GM23338 (cell line): ENCODE results near the gene MIPEP. TPM values are rescaled to one million over a fixed set of nuclear protein-coding genes. Genes with fewer than 3 reads are reported as not detected.

Experiments
- ATAC-seq: fragments of 200-7000 bp; cut with Tn5 transposase; 3 replicates; pipeline ENCODE4 v1.9.1; 2020
- DNase-seq: peaks from one replicate; pipeline ENCODE4 v3.0.0-alpha.2; 2015; ENCODE audit warnings: low spot score
- H2AFZ ChIP-seq: fragments of 200-600 bp; sonication (generic); 2 replicates; pipeline ENCODE4 v1.8.0; 2016; ENCODE audit warnings: antibody characterized with exemption, mild to moderate bottlenecking, moderate library complexity
- H3F3A ChIP-seq: fragments of 200-600 bp; sonication (generic); replicated peaks from 2 replicates; pipeline ENCODE4 v1.8.0; 2017; ENCODE audit warnings: antibody characterized with exemption, mixed run types, low read depth
- H3K27ac ChIP-seq: fragments of 200-600 bp; sonication (generic); 2 replicates; pipeline ENCODE4 v1.6.1; 2016; ENCODE audit warnings: low read depth
- H3K27me3 ChIP-seq: fragments of 200-600 bp; sonication (generic); 2 replicates; pipeline ENCODE4 v1.8.0; 2016; ENCODE audit warnings: mild to moderate bottlenecking, mixed run types, moderate library complexity; ENCODE audit not compliant: insufficient read depth
- H3K36me3 ChIP-seq: fragments of 200-600 bp; sonication (generic); 2 replicates; pipeline ENCODE4 v1.8.0; 2016; ENCODE audit warnings: mild to moderate bottlenecking; ENCODE audit not compliant: insufficient read depth
- H3K4me1 ChIP-seq: fragments of 200-600 bp; sonication (generic); 2 replicates; pipeline ENCODE4 v1.8.0; 2016; ENCODE audit warnings: mild to moderate bottlenecking, moderate library complexity; ENCODE audit not compliant: insufficient read depth
- H3K4me2 ChIP-seq: fragments of 200-600 bp; sonication (generic); 2 replicates; pipeline ENCODE4 v1.7.1; 2017; ENCODE audit warnings: mixed run types
- H3K4me3 ChIP-seq: fragments of 200-600 bp; sonication (generic); 2 replicates; pipeline ENCODE4 v1.6.1; 2016; ENCODE audit warnings: mixed run types
- H3K79me2 ChIP-seq: fragments of 200-600 bp; sonication (generic); replicated peaks from 2 replicates; pipeline ENCODE4 v1.8.0; 2017; ENCODE audit warnings: mild to moderate bottlenecking; ENCODE audit not compliant: insufficient read depth
- H3K9me2 ChIP-seq: fragments of 200-600 bp; sonication (generic); 2 replicates; pipeline ENCODE4 v1.8.0; 2017; ENCODE audit not compliant: insufficient read depth
- H4K20me1 ChIP-seq: fragments of 200-600 bp; sonication (generic); replicated peaks from 2 replicates; pipeline ENCODE4 v1.8.0; 2017; ENCODE audit warnings: mild to moderate bottlenecking; ENCODE audit not compliant: insufficient read depth
- H3K27ac Mint-ChIP-seq: 2 replicates; pipeline ENCODE4 v1.8.0; 2020; ENCODE audit warnings: inconsistent platforms, mild to moderate bottlenecking, moderate library complexity, mixed read lengths
- H3K27me3 Mint-ChIP-seq: 3 replicates; pipeline ENCODE4 v1.8.0; 2022; ENCODE audit warnings: low read depth, mild to moderate bottlenecking, moderate library complexity, mixed read lengths, inconsistent platforms; ENCODE audit not compliant: insufficient read depth, poor library complexity
- H3K36me3 Mint-ChIP-seq: 3 replicates; pipeline ENCODE4 v1.8.0; 2021; ENCODE audit warnings: low read depth, mild to moderate bottlenecking, inconsistent platforms, moderate library complexity, mixed read lengths
- H3K4me1 Mint-ChIP-seq: 3 replicates; pipeline ENCODE4 v1.8.0; 2020; ENCODE audit warnings: mild to moderate bottlenecking, inconsistent platforms, mixed read lengths
- H3K4me3 Mint-ChIP-seq: 3 replicates; pipeline ENCODE4 v1.8.0; 2021; ENCODE audit warnings: moderate library complexity, mild to moderate bottlenecking, inconsistent platforms, mixed read lengths
- H3K9me3 Mint-ChIP-seq: 3 replicates; pipeline ENCODE4 v1.8.0; 2020; ENCODE audit warnings: moderate library complexity, mild to moderate bottlenecking, inconsistent platforms, mixed read lengths
- CREB1 ChIP-seq: fragments of 250-450 bp; sonication (Bioruptor Pico); IDR thresholded peaks from 2 replicates; pipeline ENCODE4 v1.5.0; 2020; ENCODE audit warnings: low read depth, mild to moderate bottlenecking, moderate library complexity
- ETS1 ChIP-seq: IDR thresholded peaks from 2 replicates; pipeline ENCODE4 v1.6.1; 2016; ENCODE audit warnings: antibody characterized with exemption
- EZH2 ChIP-seq: fragments of 200-600 bp; sonication (generic); IDR thresholded peaks from one replicate; pipeline ENCODE4 v1.8.0; 2017; ENCODE audit warnings: antibody characterized with exemption, mild to moderate bottlenecking, low read depth; ENCODE audit not compliant: unreplicated experiment
- EZH2phosphoT487 ChIP-seq: fragments of 200-600 bp; sonication (generic); IDR thresholded peaks from one replicate; pipeline ENCODE4 v1.8.1; 2018; ENCODE audit warnings: antibody characterized with exemption; ENCODE audit not compliant: unreplicated experiment
- JUNB ChIP-seq: IDR thresholded peaks from one replicate; pipeline ENCODE4 v1.6.1; 2016; ENCODE audit warnings: antibody characterized with exemption; ENCODE audit not compliant: unreplicated experiment
- NANOG ChIP-seq: IDR thresholded peaks from 2 replicates; pipeline ENCODE4 v1.6.1; 2016; ENCODE audit warnings: antibody characterized with exemption, borderline replicate concordance
- POLR2AphosphoS5 ChIP-seq: IDR thresholded peaks from 2 replicates; pipeline ENCODE4 v1.6.1; 2016; ENCODE audit warnings: antibody characterized with exemption, low read depth
- STAT1 ChIP-seq: IDR thresholded peaks from one replicate; pipeline ENCODE4 v1.6.1; 2016; ENCODE audit warnings: antibody characterized with exemption; ENCODE audit not compliant: unreplicated experiment
- ZNF114 ChIP-seq: fragments of 250-450 bp; sonication (Bioruptor Pico); IDR thresholded peaks from 2 replicates; pipeline ENCODE4 v1.5.0; 2020; ENCODE audit warnings: mild to moderate bottlenecking, moderate library complexity
- ZNF331 ChIP-seq: fragments of 250-450 bp; sonication (Bioruptor Pico); IDR thresholded peaks from 2 replicates; pipeline ENCODE4 v1.5.0; 2020; ENCODE audit warnings: low read depth, mild to moderate bottlenecking, moderate library complexity
- polyA plus RNA-seq: library from polyadenylated mRNA; unstranded; fragments of >200 nt; fragmentation: Nextera tagmentation; extraction: Ambion mirVana; gene quantifications from 2 replicates; pipeline ENCODE4 v1.2.1, GENCODE V29; 2016
- total RNA-seq: library from RNA; depleted of rRNA; stranded (reverse); fragments of >200 nt; shearing (Covaris generic); gene quantifications from 2 replicates; pipeline ENCODE4 v1.2.3, GENCODE V29; 2014
- TF ChIP-seq, protein P1 (sequence below): fragments of 250-450 bp; sonication (Bioruptor Pico); IDR thresholded peaks from 2 replicates; pipeline ENCODE4 v1.5.0; 2020; ENCODE audit warnings: mild to moderate bottlenecking, moderate library complexity
- TF ChIP-seq, protein P2 (sequence below), 2 experiments: fragments of 200-600 bp in 1 of 2; sonication (generic) in 1 of 2; conservative IDR thresholded peaks; 2 replicates each; pipeline versions ENCODE4 v1.5.1 to v1.6.1; 2016 to 2017; ENCODE audit warnings: antibody characterized with exemption in 2 of 2, low read depth in 2 of 2, mild to moderate bottlenecking in 2 of 2, moderate library complexity in 1 of 2
- TF ChIP-seq, protein P3 (sequence below): IDR thresholded peaks from one replicate; pipeline ENCODE4 v1.6.1; 2018; ENCODE audit warnings: antibody characterized with exemption; ENCODE audit not compliant: unreplicated experiment

Gene MIPEP
- total and polyA plus RNA-seq, 2 experiments from 2014 or later: 20.8 to 22.5 TPM

GRCh38 chr13:23928985-23929384 is 39.8 kb upstream of the MIPEP start:
- Histone ChIP-seq H3K27ac (no peak overlapping the region), H3K27me3 (no peaks in the 10 kb centered on the region), H3K79me2 (no peaks in the 10 kb centered on the region), H3K4me3 (no peak overlapping the region), H3K36me3 (no peaks in the 10 kb centered on the region), H3F3A (no peaks in the 10 kb centered on the region), H3K9me2 (no peaks in the 10 kb centered on the region), H4K20me1 (no peaks in the 10 kb centered on the region), H3K4me2 (no peak overlapping the region), H2AFZ (no peak overlapping the region), H3K4me1 (no peaks in the 10 kb centered on the region)
- H3K4me1 Mint-ChIP-seq: peaks cover 4% of the 10 kb centered on the region
- no peaks in the 10 kb centered on the region for H3K36me3 Mint-ChIP-seq
- no peak overlapping the region for H3K27ac Mint-ChIP-seq
- no peak overlapping the region for H3K4me3 Mint-ChIP-seq
- TF ChIP-seq JUNB: no peak
- TF ChIP-seq ZNF331 (CRISPR knock-in tag): no peak
- no peak for TF ChIP-seq EZH2phosphoT487
- TF ChIP-seq STAT1: no peak
- TF ChIP-seq ETS1: no peak
- TF ChIP-seq EZH2: no peak
- TF ChIP-seq NANOG: no peak
- TF ChIP-seq, protein P1, sequence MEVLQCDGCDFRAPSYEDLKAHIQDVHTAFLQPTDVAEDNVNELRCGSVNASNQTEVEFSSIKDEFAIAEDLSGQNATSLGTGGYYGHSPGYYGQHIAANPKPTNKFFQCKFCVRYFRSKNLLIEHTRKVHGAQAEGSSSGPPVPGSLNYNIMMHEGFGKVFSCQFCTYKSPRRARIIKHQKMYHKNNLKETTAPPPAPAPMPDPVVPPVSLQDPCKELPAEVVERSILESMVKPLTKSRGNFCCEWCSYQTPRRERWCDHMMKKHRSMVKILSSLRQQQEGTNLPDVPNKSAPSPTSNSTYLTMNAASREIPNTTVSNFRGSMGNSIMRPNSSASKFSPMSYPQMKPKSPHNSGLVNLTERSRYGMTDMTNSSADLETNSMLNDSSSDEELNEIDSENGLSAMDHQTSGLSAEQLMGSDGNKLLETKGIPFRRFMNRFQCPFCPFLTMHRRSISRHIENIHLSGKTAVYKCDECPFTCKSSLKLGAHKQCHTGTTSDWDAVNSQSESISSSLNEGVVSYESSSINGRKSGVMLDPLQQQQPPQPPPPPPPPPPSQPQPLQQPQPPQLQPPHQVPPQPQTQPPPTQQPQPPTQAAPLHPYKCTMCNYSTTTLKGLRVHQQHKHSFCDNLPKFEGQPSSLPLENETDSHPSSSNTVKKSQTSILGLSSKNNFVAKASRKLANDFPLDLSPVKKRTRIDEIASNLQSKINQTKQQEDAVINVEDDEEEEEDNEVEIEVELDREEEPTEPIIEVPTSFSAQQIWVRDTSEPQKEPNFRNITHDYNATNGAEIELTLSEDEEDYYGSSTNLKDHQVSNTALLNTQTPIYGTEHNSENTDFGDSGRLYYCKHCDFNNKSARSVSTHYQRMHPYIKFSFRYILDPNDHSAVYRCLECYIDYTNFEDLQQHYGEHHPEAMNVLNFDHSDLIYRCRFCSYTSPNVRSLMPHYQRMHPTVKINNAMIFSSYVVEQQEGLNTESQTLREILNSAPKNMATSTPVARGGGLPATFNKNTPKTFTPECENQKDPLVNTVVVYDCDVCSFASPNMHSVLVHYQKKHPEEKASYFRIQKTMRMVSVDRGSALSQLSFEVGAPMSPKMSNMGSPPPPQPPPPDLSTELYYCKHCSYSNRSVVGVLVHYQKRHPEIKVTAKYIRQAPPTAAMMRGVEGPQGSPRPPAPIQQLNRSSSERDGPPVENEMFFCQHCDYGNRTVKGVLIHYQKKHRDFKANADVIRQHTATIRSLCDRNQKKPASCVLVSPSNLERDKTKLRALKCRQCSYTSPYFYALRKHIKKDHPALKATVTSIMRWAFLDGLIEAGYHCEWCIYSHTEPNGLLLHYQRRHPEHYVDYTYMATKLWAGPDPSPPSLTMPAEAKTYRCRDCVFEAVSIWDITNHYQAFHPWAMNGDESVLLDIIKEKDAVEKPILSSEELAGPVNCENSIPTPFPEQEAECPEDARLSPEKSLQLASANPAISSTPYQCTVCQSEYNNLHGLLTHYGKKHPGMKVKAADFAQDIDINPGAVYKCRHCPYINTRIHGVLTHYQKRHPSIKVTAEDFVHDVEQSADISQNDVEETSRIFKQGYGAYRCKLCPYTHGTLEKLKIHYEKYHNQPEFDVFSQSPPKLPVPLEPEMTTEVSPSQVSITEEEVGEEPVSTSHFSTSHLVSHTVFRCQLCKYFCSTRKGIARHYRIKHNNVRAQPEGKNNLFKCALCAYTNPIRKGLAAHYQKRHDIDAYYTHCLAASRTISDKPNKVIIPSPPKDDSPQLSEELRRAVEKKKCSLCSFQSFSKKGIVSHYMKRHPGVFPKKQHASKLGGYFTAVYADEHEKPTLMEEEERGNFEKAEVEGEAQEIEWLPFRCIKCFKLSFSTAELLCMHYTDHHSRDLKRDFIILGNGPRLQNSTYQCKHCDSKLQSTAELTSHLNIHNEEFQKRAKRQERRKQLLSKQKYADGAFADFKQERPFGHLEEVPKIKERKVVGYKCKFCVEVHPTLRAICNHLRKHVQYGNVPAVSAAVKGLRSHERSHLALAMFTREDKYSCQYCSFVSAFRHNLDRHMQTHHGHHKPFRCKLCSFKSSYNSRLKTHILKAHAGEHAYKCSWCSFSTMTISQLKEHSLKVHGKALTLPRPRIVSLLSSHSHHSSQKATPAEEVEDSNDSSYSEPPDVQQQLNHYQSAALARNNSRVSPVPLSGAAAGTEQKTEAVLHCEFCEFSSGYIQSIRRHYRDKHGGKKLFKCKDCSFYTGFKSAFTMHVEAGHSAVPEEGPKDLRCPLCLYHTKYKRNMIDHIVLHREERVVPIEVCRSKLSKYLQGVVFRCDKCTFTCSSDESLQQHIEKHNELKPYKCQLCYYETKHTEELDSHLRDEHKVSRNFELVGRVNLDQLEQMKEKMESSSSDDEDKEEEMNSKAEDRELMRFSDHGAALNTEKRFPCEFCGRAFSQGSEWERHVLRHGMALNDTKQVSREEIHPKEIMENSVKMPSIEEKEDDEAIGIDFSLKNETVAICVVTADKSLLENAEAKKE (CRISPR knock-in tag): no peak
- no peak for TF ChIP-seq CREB1 (CRISPR knock-in tag)
- TF ChIP-seq, protein P2, sequence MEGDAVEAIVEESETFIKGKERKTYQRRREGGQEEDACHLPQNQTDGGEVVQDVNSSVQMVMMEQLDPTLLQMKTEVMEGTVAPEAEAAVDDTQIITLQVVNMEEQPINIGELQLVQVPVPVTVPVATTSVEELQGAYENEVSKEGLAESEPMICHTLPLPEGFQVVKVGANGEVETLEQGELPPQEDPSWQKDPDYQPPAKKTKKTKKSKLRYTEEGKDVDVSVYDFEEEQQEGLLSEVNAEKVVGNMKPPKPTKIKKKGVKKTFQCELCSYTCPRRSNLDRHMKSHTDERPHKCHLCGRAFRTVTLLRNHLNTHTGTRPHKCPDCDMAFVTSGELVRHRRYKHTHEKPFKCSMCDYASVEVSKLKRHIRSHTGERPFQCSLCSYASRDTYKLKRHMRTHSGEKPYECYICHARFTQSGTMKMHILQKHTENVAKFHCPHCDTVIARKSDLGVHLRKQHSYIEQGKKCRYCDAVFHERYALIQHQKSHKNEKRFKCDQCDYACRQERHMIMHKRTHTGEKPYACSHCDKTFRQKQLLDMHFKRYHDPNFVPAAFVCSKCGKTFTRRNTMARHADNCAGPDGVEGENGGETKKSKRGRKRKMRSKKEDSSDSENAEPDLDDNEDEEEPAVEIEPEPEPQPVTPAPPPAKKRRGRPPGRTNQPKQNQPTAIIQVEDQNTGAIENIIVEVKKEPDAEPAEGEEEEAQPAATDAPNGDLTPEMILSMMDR (conservative IDR thresholded peaks at IDR 0.05; ENCODE audit: low read depth in 2 of 2): no peak
- no peak for TF ChIP-seq ZNF114 (CRISPR knock-in tag)
- TF ChIP-seq, protein P3, sequence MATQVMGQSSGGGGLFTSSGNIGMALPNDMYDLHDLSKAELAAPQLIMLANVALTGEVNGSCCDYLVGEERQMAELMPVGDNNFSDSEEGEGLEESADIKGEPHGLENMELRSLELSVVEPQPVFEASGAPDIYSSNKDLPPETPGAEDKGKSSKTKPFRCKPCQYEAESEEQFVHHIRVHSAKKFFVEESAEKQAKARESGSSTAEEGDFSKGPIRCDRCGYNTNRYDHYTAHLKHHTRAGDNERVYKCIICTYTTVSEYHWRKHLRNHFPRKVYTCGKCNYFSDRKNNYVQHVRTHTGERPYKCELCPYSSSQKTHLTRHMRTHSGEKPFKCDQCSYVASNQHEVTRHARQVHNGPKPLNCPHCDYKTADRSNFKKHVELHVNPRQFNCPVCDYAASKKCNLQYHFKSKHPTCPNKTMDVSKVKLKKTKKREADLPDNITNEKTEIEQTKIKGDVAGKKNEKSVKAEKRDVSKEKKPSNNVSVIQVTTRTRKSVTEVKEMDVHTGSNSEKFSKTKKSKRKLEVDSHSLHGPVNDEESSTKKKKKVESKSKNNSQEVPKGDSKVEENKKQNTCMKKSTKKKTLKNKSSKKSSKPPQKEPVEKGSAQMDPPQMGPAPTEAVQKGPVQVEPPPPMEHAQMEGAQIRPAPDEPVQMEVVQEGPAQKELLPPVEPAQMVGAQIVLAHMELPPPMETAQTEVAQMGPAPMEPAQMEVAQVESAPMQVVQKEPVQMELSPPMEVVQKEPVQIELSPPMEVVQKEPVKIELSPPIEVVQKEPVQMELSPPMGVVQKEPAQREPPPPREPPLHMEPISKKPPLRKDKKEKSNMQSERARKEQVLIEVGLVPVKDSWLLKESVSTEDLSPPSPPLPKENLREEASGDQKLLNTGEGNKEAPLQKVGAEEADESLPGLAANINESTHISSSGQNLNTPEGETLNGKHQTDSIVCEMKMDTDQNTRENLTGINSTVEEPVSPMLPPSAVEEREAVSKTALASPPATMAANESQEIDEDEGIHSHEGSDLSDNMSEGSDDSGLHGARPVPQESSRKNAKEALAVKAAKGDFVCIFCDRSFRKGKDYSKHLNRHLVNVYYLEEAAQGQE: no peak
- no peak for TF ChIP-seq POLR2AphosphoS5
- H3K27me3 Mint-ChIP-seq: peaks cover 1% of the 10 kb centered on the region
- ATAC-seq (no peak), DNase-seq (no peak)
- no peaks in the 10 kb centered on the region for H3K9me3 Mint-ChIP-seq
